Adrenal gland (tissue), 5 donors: ENCODE results near the gene TTC4.

Experiments
- POLR2A ChIP-seq, 2 donors: fragments of 450-650 bp; IDR thresholded peaks; one replicate each; pipeline ENCODE4 v1.6.1; 2017; ENCODE audit warnings: antibody characterized with exemption in 2 of 2, mild to moderate bottlenecking in 2 of 2, moderate library complexity in 1 of 2
- TF ChIP-seq, protein P1 (sequence below), 6 experiments: fragments of 450-650 bp in 4 of 6; fragments of 200-600 bp in 2 of 6; sonication (generic) in 1 of 6; IDR thresholded peaks; 1 replicate in 5 of 6; 2 replicates in 1 of 6; pipeline versions ENCODE4 v1.5.1 to v1.8.0; 2016 to 2021; ENCODE audit warnings: antibody characterized with exemption in 6 of 6, mild to moderate bottlenecking in 2 of 6, moderate library complexity in 1 of 6
- donor health status: DM: no; HTN: no; CAD: no.

- TF ChIP-seq POLR2A (IDR thresholded peaks at IDR 0.05), result no peak
- TF ChIP-seq, protein P1, sequence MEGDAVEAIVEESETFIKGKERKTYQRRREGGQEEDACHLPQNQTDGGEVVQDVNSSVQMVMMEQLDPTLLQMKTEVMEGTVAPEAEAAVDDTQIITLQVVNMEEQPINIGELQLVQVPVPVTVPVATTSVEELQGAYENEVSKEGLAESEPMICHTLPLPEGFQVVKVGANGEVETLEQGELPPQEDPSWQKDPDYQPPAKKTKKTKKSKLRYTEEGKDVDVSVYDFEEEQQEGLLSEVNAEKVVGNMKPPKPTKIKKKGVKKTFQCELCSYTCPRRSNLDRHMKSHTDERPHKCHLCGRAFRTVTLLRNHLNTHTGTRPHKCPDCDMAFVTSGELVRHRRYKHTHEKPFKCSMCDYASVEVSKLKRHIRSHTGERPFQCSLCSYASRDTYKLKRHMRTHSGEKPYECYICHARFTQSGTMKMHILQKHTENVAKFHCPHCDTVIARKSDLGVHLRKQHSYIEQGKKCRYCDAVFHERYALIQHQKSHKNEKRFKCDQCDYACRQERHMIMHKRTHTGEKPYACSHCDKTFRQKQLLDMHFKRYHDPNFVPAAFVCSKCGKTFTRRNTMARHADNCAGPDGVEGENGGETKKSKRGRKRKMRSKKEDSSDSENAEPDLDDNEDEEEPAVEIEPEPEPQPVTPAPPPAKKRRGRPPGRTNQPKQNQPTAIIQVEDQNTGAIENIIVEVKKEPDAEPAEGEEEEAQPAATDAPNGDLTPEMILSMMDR (IDR thresholded peaks at IDR 0.05), result no peak
These were observed 59.3 kb downstream of the TTC4 start for GRCh38 chr1:54774820-54775498.
